Esophagus squamous epithelium (tissue), 5 donors: ENCODE data around the gene ZSCAN9. TPM values are rescaled to one million over a fixed set of nuclear protein-coding genes. Genes with fewer than 3 reads are reported as not detected.

Source experiments
- DNase-seq: peaks from one replicate; lab custom pipeline; 2025; lab: John Stamatoyannopoulos, UW
- H3K27ac ChIP-seq, 4 donors: fragments of 200-600 bp; sonication (generic); one replicate each; pipeline ENCODE4 v1.5.1; 2016 to 2019; ENCODE audit warnings: mild to moderate bottlenecking in 1 of 4
- H3K27me3 ChIP-seq, 4 donors: fragments of 200-600 bp; sonication (generic); 1 replicate in 3 of 4; 2 replicates in 1 of 4; pipeline versions ENCODE4 v1.5.1 to v1.6.0; 2017 to 2021; ENCODE audit warnings: antibody characterized with exemption in 1 of 4
- H3K36me3 ChIP-seq, 3 donors: fragments of 200-600 bp; sonication (generic); one replicate each; pipeline ENCODE4 v1.5.1; 2016 to 2019
- H3K4me1 ChIP-seq, 3 donors: fragments of 200-600 bp; sonication (generic); one replicate each; pipeline ENCODE4 v1.5.1; 2017 to 2019
- H3K4me3 ChIP-seq, 4 donors: fragments of 200-600 bp; sonication (generic); 1 replicate in 3 of 4; 2 replicates in 1 of 4; pipeline ENCODE4 v1.5.1; 2016 to 2019; ENCODE audit warnings: mild to moderate bottlenecking in 2 of 4, moderate library complexity in 1 of 4
- H3K9me3 ChIP-seq, 3 donors: fragments of 200-600 bp; sonication (generic); one replicate each; pipeline ENCODE4 v1.5.1; 2016 to 2019
- POLR2A ChIP-seq, 4 donors: fragments of 450-650 bp; IDR thresholded peaks; one replicate each; pipeline ENCODE4 v1.6.1; 2017; ENCODE audit warnings: antibody characterized with exemption in 4 of 4, mild to moderate bottlenecking in 4 of 4, moderate library complexity in 3 of 4
- WGBS, 2 donors: methylation state at CpG; one replicate each; pipeline ENCODE4 v1.1.5; 2018; 5-methylcytosine and 5-hydroxymethylcytosine counted together
- intact Hi-C: fragments of 100-400 bp; cut with DNase I; formaldehyde crosslinking; loops from one replicate; pipeline ENCODE4 v1.15.0; 2022
- total RNA-seq, 4 donors: library from RNA; depleted of rRNA; stranded (reverse); fragments of >200 nt; gene quantifications; one replicate each; pipeline ENCODE4 v1.1.0, GENCODE V29; 2016
- TF ChIP-seq, protein P1 (sequence below), 6 experiments: fragments of 450-650 bp in 4 of 6; fragments of 200-600 bp in 2 of 6; sonication (generic) in 2 of 6; IDR thresholded peaks; one replicate each; pipeline ENCODE4 v1.5.1; 2016 to 2019; ENCODE audit warnings: antibody characterized with exemption in 6 of 6, mild to moderate bottlenecking in 4 of 6, moderate library complexity in 4 of 6
- donor health status: DM: yes; HTN: yes; CAD: no.

ZSCAN9 gene
- total RNA-seq, 4 donors from 2014 or later, result 0.95 to 11.3 (median 3.4) TPM

DNA sequence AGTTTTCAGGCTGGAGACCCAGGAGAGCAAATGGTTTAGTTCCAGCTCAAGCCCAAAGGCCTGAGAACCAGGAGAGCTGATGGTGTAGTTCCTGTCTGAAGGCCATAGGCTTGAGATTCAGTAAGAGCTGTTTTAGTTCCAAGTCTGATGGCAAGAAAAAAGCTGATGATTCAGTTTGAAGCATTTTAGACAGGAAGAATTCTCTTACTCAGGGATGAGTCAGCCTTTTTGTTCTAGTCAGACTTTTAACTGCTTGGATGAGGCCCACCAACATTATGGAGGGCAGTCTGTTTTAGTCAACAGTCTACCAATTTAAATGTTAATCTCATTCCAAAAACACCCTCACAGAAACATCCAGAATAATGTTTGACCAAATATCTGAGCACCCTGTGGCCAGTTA lies 44.4 kb downstream of the ZSCAN9 start:
- no peak overlapping the region for H3K27ac ChIP-seq
- TF ChIP-seq, protein P1, sequence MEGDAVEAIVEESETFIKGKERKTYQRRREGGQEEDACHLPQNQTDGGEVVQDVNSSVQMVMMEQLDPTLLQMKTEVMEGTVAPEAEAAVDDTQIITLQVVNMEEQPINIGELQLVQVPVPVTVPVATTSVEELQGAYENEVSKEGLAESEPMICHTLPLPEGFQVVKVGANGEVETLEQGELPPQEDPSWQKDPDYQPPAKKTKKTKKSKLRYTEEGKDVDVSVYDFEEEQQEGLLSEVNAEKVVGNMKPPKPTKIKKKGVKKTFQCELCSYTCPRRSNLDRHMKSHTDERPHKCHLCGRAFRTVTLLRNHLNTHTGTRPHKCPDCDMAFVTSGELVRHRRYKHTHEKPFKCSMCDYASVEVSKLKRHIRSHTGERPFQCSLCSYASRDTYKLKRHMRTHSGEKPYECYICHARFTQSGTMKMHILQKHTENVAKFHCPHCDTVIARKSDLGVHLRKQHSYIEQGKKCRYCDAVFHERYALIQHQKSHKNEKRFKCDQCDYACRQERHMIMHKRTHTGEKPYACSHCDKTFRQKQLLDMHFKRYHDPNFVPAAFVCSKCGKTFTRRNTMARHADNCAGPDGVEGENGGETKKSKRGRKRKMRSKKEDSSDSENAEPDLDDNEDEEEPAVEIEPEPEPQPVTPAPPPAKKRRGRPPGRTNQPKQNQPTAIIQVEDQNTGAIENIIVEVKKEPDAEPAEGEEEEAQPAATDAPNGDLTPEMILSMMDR (IDR thresholded peaks at IDR 0.05), result no peak
- TF ChIP-seq POLR2A (IDR thresholded peaks at IDR 0.05), result no peak
- intact Hi-C loops, result no loop called here

DNA sequence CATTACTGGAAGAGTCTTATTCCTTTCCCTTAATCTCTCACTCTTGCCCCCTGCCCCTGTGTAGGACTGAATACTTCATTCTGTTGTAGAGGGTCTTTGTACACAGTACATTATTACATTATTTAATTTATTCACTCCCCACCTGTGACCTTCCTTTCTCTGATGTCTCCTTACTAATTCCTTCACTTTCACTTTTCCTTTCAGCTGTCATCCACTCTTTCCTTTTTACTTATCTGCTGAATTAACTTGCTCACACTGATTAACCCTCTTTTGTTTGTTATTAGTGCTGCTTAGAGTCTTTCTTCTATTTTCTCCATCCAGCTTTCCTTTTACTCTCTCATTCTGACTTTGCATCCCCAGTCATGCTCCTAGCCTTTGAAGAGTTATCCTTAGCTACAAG lies 49.8 kb downstream of the ZSCAN9 start:
- H3K27me3 ChIP-seq, result no peaks in the 10 kb centered on the region
- intact Hi-C loops, result no loop called here
- no peak for DNase-seq

More for the DNA sequence above, 44.4 kb downstream of the ZSCAN9 start:
- Histone ChIP-seq H3K36me3 (peaks cover 0 to 33% (median 7%) of the 10 kb centered on the region in 3 donors), H3K4me3 (no peak overlapping the region), H3K9me3 (no peaks in the 10 kb centered on the region), H3K4me1 (peaks cover 0 to 34% (median 11%) of the 10 kb centered on the region in 3 donors), H3K27me3 (no peaks in the 10 kb centered on the region)
- DNase-seq, result no peak

DNA sequence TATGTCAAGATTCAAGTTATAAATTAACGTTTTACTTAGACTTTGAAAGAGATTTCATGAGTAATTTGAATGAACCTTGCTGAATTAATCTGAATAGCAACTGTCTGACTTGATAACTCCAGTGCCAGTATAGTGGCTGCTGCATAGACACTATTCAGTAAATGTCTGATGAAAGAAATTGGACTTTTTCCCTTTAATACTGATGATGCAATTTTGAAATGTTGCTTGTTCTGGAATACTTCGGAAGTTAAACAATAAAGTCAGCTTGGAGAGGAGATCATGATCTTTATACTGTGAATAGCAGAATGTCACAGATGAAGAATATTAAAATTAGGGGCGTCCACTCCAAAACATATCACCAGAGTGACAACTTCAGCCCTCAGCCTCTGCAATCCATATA lies 52.7 kb downstream of the ZSCAN9 start:
- no peaks in the 10 kb centered on the region for H3K9me3 ChIP-seq
- no peak overlapping the region for H3K27ac ChIP-seq
- no peak for DNase-seq
- H3K36me3 ChIP-seq, result peaks cover 0 to 52% (median 12%) of the 10 kb centered on the region in 3 donors
- H3K4me3 ChIP-seq, result no peak overlapping the region
- WGBS, 2 donors, result 66 to 77% methylated on average over 3 of the region's 3 CpGs
- H3K4me1 ChIP-seq, result peaks cover 0 to 19% (median 0%) of the 10 kb centered on the region in 3 donors
- intact Hi-C loops, result no loop called here
- TF ChIP-seq POLR2A (IDR thresholded peaks at IDR 0.05), result no peak
- TF ChIP-seq, protein P1 (IDR thresholded peaks at IDR 0.05), result no peak
- H3K27me3 ChIP-seq, result no peaks in the 10 kb centered on the region

More for the DNA sequence above, 49.8 kb downstream of the ZSCAN9 start:
- TF ChIP-seq, protein P1 (IDR thresholded peaks at IDR 0.05), result no peak
- TF ChIP-seq POLR2A (IDR thresholded peaks at IDR 0.05), result no peak
- Histone ChIP-seq H3K27ac (no peak overlapping the region), H3K4me3 (no peak overlapping the region), H3K9me3 (no peaks in the 10 kb centered on the region), H3K4me1 (no peaks in the 10 kb centered on the region), H3K36me3 (peaks cover 0 to 68% (median 12%) of the 10 kb centered on the region in 3 donors)

DNA sequence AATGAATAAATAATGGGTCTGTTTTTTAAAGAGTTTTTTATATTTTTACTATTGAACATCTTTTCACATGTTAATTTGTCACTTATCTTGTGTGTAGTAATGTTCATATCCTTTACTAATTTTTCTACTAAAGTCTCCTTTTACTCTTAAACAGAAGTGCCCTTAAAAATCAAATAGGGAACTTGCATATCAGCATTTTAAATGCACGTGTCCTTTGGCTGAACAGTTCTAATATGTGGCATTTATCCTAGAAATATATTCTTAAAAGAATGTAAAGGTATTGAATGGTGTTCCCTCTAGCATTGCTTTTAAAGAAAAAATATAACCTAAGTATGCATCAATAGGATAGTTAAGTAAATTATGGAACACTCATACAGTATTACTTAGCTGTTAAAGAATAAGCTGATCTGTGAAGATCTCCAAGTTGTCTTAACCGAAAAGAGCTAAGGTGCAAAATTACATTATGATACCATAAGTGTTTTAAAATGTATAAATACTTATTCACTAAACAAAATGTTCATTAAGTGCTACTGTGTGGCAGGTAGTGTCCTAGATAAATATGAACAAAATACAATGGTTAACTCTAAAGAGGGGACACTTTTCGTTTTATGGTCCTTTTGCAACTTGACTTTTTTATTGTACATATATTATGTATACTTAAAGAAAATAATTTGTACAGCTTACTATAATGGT lies 55.7 kb downstream of the ZSCAN9 start:
- Histone ChIP-seq H3K4me1 (peaks cover 0 to 19% (median 0%) of the 10 kb centered on the region in 3 donors), H3K27me3 (no peaks in the 10 kb centered on the region), H3K9me3 (no peaks in the 10 kb centered on the region), H3K4me3 (peak overlapping the region; percentile 45 to 81 (median 58)), H3K27ac (peak overlapping the region in 1 of 4 donors; percentile 12), H3K36me3 (peaks cover 0 to 45% (median 5%) of the 10 kb centered on the region in 3 donors)
- DNase-seq, result no peak
- TF ChIP-seq, protein P1 (IDR thresholded peaks at IDR 0.05), result no peak
- TF ChIP-seq POLR2A (IDR thresholded peaks at IDR 0.05), result no peak
- WGBS, 2 donors, result 48 to 51% methylated on average over 3 of the region's 3 CpGs
- intact Hi-C loops, result no loop called here

DNA sequence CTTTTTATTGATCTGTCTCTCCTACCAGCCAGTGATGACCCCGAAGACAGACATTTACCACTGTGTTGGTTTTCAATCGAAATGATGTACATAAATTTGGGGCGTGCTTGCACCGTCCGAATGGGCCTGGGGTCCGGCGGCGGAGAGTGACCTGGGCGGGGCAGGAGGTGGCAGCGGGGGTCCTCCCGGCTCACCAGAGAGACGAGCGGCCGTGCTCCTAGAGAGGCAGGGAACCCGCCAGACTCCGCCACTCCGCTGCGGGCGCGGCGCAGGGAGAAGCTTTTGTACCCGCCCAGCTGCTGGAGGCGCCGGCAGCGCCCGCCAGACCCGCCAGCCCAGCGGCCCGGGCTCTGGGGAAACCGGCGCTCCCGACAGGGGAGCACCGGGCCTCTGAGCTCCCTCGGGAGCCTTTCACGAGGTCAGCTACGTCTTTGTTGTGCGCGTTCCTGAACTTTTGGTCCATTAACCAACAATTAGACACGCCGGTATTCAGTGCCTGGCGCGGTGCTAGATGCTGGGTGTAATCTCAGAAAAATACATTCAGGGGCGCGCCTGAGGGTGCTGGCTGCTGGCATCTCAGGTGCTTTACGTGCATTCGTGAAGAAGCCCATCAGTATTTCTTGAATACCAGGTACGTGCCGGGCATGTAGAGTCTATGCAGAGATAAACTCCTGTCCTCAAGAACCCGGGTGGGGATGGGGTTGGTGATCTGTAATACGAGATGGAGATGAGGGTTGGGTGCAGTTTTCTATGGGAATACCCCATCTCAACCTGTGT lies 56.4 kb downstream of the ZSCAN9 start, which contains the start of gene PGBD1:
PGBD1 (plus strand) TSS at position 285 of the 777 bp plus-strand sequence. CDS start 2,242 bp downstream, outside the sequence.
- intact Hi-C loops, result no loop called here
- Histone ChIP-seq H3K27me3 (no peaks in the 10 kb centered on the region), H3K27ac (peak within 1 kb of the TSS; percentile 12 to 63 (median 42)), H3K4me3 (peak within 1 kb of the TSS; percentile 45 to 81 (median 58)), H3K9me3 (no peaks in the 10 kb centered on the region), H3K4me1 (peaks cover 0 to 19% (median 0%) of the 10 kb centered on the region in 3 donors), H3K36me3 (peaks cover 0 to 45% (median 0%) of the 10 kb centered on the region in 3 donors)
- WGBS, 2 donors, result 2 to 7% methylated on average over 12 to 23 of the region's 50 CpGs
- no peak for DNase-seq
- TF ChIP-seq, protein P1 (IDR thresholded peaks at IDR 0.05), result no peak
- peak in 1 of 4 donors; percentile 17 for TF ChIP-seq POLR2A (IDR thresholded peaks at IDR 0.05)
